ENCODE measurements around the gene CDH13. TPM values are rescaled to one million over a fixed set of nuclear protein-coding genes. Genes with fewer than 3 reads are reported as not detected.
"Not testable (repeated sequence)": the region's sequence is repeated elsewhere in the genome, so short reads cannot be mapped to it uniquely, and the experiment has no call there.

CDH13 gene
- total and polyA plus RNA-seq, 3 experiments from 2014 or later: not detected

DNA sequence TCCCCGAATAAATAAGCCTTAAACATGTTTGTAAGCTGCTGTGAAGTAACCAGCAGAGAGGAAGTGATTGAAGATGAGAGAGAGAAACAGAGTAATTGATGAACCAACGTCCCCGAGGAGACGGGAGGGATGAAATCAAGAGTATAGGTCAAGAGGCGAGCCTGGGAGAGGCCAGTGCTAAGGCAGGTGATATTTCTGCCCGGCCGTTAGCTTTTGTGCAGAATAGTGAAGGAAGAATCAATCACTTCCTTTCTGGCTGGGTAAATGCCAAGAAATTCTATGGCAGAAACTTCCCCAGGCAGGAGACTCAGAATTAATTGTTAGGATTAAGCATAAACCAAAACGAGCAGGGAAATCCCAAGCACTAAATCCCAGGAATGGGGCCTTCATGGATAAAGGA, 273.8 kb downstream of the CDH13 start:
- POLR2A ChIA-PET: no interaction called here
- CTCF ChIA-PET: no interaction called here
- no peaks in the 10 kb centered on the region for H3K36me3 Mint-ChIP-seq
- H3K9me3 ChIP-seq (ENCODE audit: low read length): no peaks in the 10 kb centered on the region
- H3K27ac ChIP-seq (ENCODE audit: low read depth, low read length): no peak overlapping the region
- H3K4me3 ChIP-seq (ENCODE audit: low read length): no peak overlapping the region
- no peak overlapping the region for H3K4me3 Mint-ChIP-seq
- no peaks in the 10 kb centered on the region for H3K27me3 Mint-ChIP-seq
- DNase-seq: no peak
- H3K9me3 Mint-ChIP-seq: peaks cover 0 to 2% (median 0%) of the 10 kb centered on the region in 5 donors
- H3K4me1 Mint-ChIP-seq: no peaks in the 10 kb centered on the region
- H3K4me1 ChIP-seq (ENCODE audit: insufficient read depth, low read length): no peaks in the 10 kb centered on the region
- no peaks in the 10 kb centered on the region for H3K27me3 ChIP-seq (ENCODE audit: insufficient read depth, low read length, poor library complexity, severe bottlenecking)
- H3K27ac Mint-ChIP-seq: no peak overlapping the region
- H3K36me3 ChIP-seq (ENCODE audit: insufficient read depth, low read length): no peaks in the 10 kb centered on the region

- peaks cover 0 to 2% (median 0%) of the 10 kb centered on the region in 3 donors for H3K36me3 Mint-ChIP-seq
- POLR2A ChIA-PET: no interaction called here
- peaks cover 0 to 4% (median 0%) of the 10 kb centered on the region in 5 donors for H3K9me3 Mint-ChIP-seq
- no peaks in the 10 kb centered on the region for H3K36me3 ChIP-seq (ENCODE audit: insufficient read depth, low read length)
- H3K4me1 ChIP-seq (ENCODE audit: insufficient read depth, low read length): no peaks in the 10 kb centered on the region
- no peaks in the 10 kb centered on the region for H3K27me3 ChIP-seq (ENCODE audit: insufficient read depth, low read length, poor library complexity, severe bottlenecking)
- H3K4me1 Mint-ChIP-seq: no peaks in the 10 kb centered on the region
- H3K27me3 Mint-ChIP-seq: peaks cover 4 to 16% of the 10 kb centered on the region in 2 donors
- DNase-seq: no peak
- H3K27ac Mint-ChIP-seq: no peak overlapping the region
- no peak overlapping the region for H3K4me3 Mint-ChIP-seq
- H3K27ac ChIP-seq (ENCODE audit: low read depth, low read length): no peak overlapping the region
- no peaks in the 10 kb centered on the region for H3K9me3 ChIP-seq (ENCODE audit: low read length)
- CTCF ChIA-PET: no interaction called here
- H3K4me3 ChIP-seq (ENCODE audit: low read length): no peak overlapping the region
These were observed 285.2 kb downstream of the CDH13 start for GRCh38 chr16:82911925-82912324.

- Mint-ChIP-seq H3K4me3 (no peak overlapping the region), H3K36me3 (peaks cover 0 to 2% (median 0%) of the 10 kb centered on the region in 3 donors), H3K27ac (no peak overlapping the region), H3K4me1 (no peaks in the 10 kb centered on the region), H3K27me3 (peaks cover 4 to 12% of the 10 kb centered on the region in 2 donors), H3K9me3 (peaks cover 0 to 4% (median 0%) of the 10 kb centered on the region in 5 donors)
- ChIA-PET CTCF (no interaction called here), POLR2A (no interaction called here)
- Histone ChIP-seq H3K27ac (ENCODE audit: low read depth, low read length) (no peak overlapping the region), H3K9me3 (ENCODE audit: low read length) (no peaks in the 10 kb centered on the region), H3K36me3 (ENCODE audit: insufficient read depth, low read length) (no peaks in the 10 kb centered on the region), H3K4me1 (ENCODE audit: insufficient read depth, low read length) (no peaks in the 10 kb centered on the region), H3K27me3 (ENCODE audit: insufficient read depth, low read length, poor library complexity, severe bottlenecking) (no peaks in the 10 kb centered on the region), H3K4me3 (ENCODE audit: low read length) (no peak overlapping the region)
- DNase-seq: no peak
These were observed 288.5 kb downstream of the CDH13 start for GRCh38 chr16:82915139-82915824.

GRCh38 chr16:82917886-82918595, 291.3 kb downstream of the CDH13 start:
- Mint-ChIP-seq H3K27me3 (peaks cover 0 to 10% of the 10 kb centered on the region in 2 donors), H3K27ac (no peak overlapping the region), H3K4me1 (no peaks in the 10 kb centered on the region), H3K9me3 (peaks cover 1 to 17% (median 5%) of the 10 kb centered on the region in 5 donors), H3K4me3 (no peak overlapping the region), H3K36me3 (no peaks in the 10 kb centered on the region)
- no peaks in the 10 kb centered on the region for H3K36me3 ChIP-seq (ENCODE audit: insufficient read depth, low read length)
- H3K27ac ChIP-seq (ENCODE audit: low read depth, low read length): no peak overlapping the region
- CTCF ChIA-PET: no interaction called here
- POLR2A ChIA-PET: no interaction called here
- no peaks in the 10 kb centered on the region for H3K4me1 ChIP-seq (ENCODE audit: insufficient read depth, low read length)
- no peaks in the 10 kb centered on the region for H3K9me3 ChIP-seq (ENCODE audit: low read length)
- H3K4me3 ChIP-seq (ENCODE audit: low read length): no peak overlapping the region
- no peaks in the 10 kb centered on the region for H3K27me3 ChIP-seq (ENCODE audit: insufficient read depth, low read length, poor library complexity, severe bottlenecking)
- no peak for DNase-seq

GRCh38 chr16:82924075-82924854, 297.5 kb downstream of the CDH13 start:
- H3K27ac Mint-ChIP-seq: peak overlapping the region in 2 of 8 donors; percentile 36 to 62
- H3K4me1 Mint-ChIP-seq: peaks cover 20 to 25% (median 24%) of the 10 kb centered on the region in 3 donors
- H3K27me3 Mint-ChIP-seq: no peaks in the 10 kb centered on the region
- no peaks in the 10 kb centered on the region for H3K36me3 Mint-ChIP-seq
- H3K4me3 Mint-ChIP-seq: peak overlapping the region in 6 of 7 donors; percentile 10 to 75 (median 63)
- POLR2A ChIA-PET: no interaction called here
- Histone ChIP-seq H3K4me1 (ENCODE audit: insufficient read depth, low read length) (peaks cover 9% of the 10 kb centered on the region), H3K27ac (ENCODE audit: low read depth, low read length) (no peak overlapping the region), H3K4me3 (ENCODE audit: low read length) (no peak overlapping the region), H3K36me3 (ENCODE audit: insufficient read depth, low read length) (no peaks in the 10 kb centered on the region), H3K9me3 (ENCODE audit: low read length) (no peaks in the 10 kb centered on the region), H3K27me3 (ENCODE audit: insufficient read depth, low read length, poor library complexity, severe bottlenecking) (no peaks in the 10 kb centered on the region)
- peaks cover 0 to 34% (median 5%) of the 10 kb centered on the region in 5 donors for H3K9me3 Mint-ChIP-seq
- CTCF ChIA-PET: no interaction called here
- DNase-seq: peak in 2 of 5 donors; percentile 23 to 50

DNA sequence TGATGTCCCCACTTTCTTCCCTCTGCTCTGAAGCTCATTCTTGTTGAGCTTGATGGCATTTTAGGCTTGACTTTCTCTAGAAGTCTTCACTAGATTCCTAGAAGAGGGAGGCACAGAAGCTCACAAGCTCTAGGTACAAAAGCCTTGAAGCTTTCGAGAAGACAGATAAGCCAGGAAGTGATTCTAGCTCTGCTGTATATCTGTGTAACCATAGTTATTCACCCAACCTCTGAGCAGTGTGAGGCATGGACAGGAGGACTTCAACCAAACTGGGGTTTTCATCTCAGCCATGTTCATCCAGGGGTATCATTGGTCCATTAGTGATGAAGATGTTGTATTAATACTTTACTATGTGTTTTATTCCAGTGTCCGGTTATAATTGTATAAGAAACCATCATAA, 299.7 kb downstream of the CDH13 start:
- H3K36me3 Mint-ChIP-seq: no peaks in the 10 kb centered on the region
- H3K9me3 Mint-ChIP-seq: peaks cover 1 to 29% (median 4%) of the 10 kb centered on the region in 5 donors
- CTCF ChIA-PET: no interaction called here
- peak overlapping the region in 1 of 7 donors; percentile 5 for H3K4me3 Mint-ChIP-seq
- Histone ChIP-seq H3K9me3 (ENCODE audit: low read length) (no peaks in the 10 kb centered on the region), H3K4me3 (ENCODE audit: low read length) (no peak overlapping the region), H3K27me3 (ENCODE audit: insufficient read depth, low read length, poor library complexity, severe bottlenecking) (no peaks in the 10 kb centered on the region), H3K4me1 (ENCODE audit: insufficient read depth, low read length) (peaks cover 9% of the 10 kb centered on the region), H3K27ac (ENCODE audit: low read depth, low read length) (no peak overlapping the region), H3K36me3 (ENCODE audit: insufficient read depth, low read length) (no peaks in the 10 kb centered on the region)
- DNase-seq: no peak
- no peak overlapping the region for H3K27ac Mint-ChIP-seq
- POLR2A ChIA-PET: no interaction called here
- peaks cover 0 to 6% of the 10 kb centered on the region in 2 donors for H3K27me3 Mint-ChIP-seq
- H3K4me1 Mint-ChIP-seq: peaks cover 20 to 25% (median 24%) of the 10 kb centered on the region in 3 donors

DNA sequence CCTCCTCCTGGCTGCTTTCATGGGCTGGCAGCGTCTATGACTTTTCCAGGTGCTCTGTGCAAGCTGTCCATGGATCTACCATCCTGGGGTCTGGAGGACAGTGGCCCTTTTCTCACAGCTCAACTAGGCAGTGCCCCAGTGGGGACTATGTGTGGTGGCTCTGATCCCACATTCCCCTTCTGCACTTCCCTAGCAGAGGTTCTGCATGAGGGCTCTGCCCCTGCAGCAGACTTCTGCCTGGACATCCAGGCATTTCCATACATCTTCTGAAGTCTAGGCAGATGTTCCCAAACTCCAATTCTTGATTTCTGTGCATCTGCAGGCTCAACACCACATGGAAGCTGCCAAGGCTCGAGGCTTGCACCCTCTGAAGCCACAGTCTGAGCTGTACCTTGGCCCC, 307.2 kb downstream of the CDH13 start:
- H3K27ac ChIP-seq (ENCODE audit: low read depth, low read length); POLR2A ChIA-PET: not testable (repeated sequence)
- H3K36me3 Mint-ChIP-seq: peaks cover 0 to 10% (median 0%) of the 10 kb centered on the region in 3 donors

DNA sequence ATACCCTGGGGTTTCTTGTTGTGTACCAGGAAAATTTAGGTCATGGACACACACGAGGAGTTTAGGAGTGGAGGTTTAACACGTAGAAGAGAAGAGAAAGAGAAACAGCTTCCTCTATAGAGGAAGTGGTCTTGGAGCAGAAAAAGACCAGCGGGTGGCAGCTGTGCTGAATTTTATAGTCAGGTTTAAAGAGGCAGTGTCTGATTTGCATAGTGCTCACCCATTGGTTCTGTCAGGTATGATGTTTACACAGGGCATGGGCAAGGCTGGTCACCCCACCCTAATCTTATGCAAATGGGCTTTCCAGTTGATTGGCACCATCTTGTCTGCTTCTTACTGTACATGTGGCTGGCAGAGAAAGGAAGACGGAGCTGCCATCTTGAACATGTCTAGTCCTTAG, 309.0 kb downstream of the CDH13 start:
- Mint-ChIP-seq H3K27me3 (peaks cover 3 to 4% of the 10 kb centered on the region in 2 donors), H3K9me3 (peaks cover 0 to 24% (median 21%) of the 10 kb centered on the region in 5 donors), H3K27ac (peak overlapping the region in 1 of 8 donors; percentile 18), H3K4me1 (peaks cover 3 to 19% (median 4%) of the 10 kb centered on the region in 3 donors), H3K36me3 (peaks cover 0 to 10% (median 0%) of the 10 kb centered on the region in 3 donors), H3K4me3 (peak overlapping the region in 2 of 7 donors; percentile 8 to 56)
- POLR2A ChIA-PET: no interaction called here
- CTCF ChIA-PET: no interaction called here
- DNase-seq: no peak
- no peaks in the 10 kb centered on the region for H3K4me1 ChIP-seq (ENCODE audit: insufficient read depth, low read length)
- H3K36me3 ChIP-seq (ENCODE audit: insufficient read depth, low read length): no peaks in the 10 kb centered on the region
- no peak overlapping the region for H3K4me3 ChIP-seq (ENCODE audit: low read length)
- H3K27me3 ChIP-seq (ENCODE audit: insufficient read depth, low read length, poor library complexity, severe bottlenecking): no peaks in the 10 kb centered on the region
- H3K27ac ChIP-seq (ENCODE audit: low read depth, low read length): no peak overlapping the region
- H3K9me3 ChIP-seq (ENCODE audit: low read length): no peaks in the 10 kb centered on the region

More for the DNA sequence above, 307.2 kb downstream of the CDH13 start:
- H3K9me3 ChIP-seq (ENCODE audit: low read length); H3K27ac Mint-ChIP-seq; H3K4me3 ChIP-seq (ENCODE audit: low read length); H3K4me1 ChIP-seq (ENCODE audit: insufficient read depth, low read length); H3K27me3 ChIP-seq (ENCODE audit: insufficient read depth, low read length, poor library complexity, severe bottlenecking); H3K27me3 Mint-ChIP-seq; DNase-seq; H3K4me3 Mint-ChIP-seq; CTCF ChIA-PET; H3K36me3 ChIP-seq (ENCODE audit: insufficient read depth, low read length): not testable (repeated sequence)
- H3K4me1 Mint-ChIP-seq: peaks cover 3 to 19% (median 4%) of the 10 kb centered on the region in 3 donors
- peaks cover 0 to 24% (median 21%) of the 10 kb centered on the region in 5 donors for H3K9me3 Mint-ChIP-seq
